HepG2 (cell line): ENCODE results near the gene PPIB. TPM values are rescaled to one million over a fixed set of nuclear protein-coding genes. Genes with fewer than 3 reads are reported as not detected.

Source experiments
- ATAC-seq: fragments of 200-7000 bp; cut with Tn5 transposase; 3 replicates; pipeline ENCODE4 v1.9.1; 2020; ENCODE audit warnings: mild to moderate bottlenecking, moderate library complexity
- BruUV-seq: library from RNA; stranded (reverse); fragments of 400-500 nt; replicated peaks from 2 replicates; lab custom pipeline; 2021; lab: Mats Ljungman, UMichigan
- CTCF ChIA-PET: fragments of 300-600 bp; formaldehyde crosslinking; extraction: SDS; loops from one replicate; lab custom pipeline; 2021; ENCODE audit warnings: low total read pairs, inconsistent platforms, low intra/inter-chr PET ratio; lab: Yijun Ruan, JAX
- POLR2A ChIA-PET: fragments of 350-600 bp; sonication (Branson Sonifier 250); formaldehyde crosslinking; loops from one replicate; lab custom pipeline; 2020; ENCODE audit warnings: antibody characterized with exemption, inconsistent platforms; lab: Yijun Ruan, JAX
- DNase-seq: peaks from one replicate; pipeline ENCODE4 v3.0.0-alpha.2; 2015; ENCODE audit warnings: low spot score
- FAIRE-seq: peaks from 3 replicates; lab custom pipeline; 2011; peaks lifted over from hg19 to GRCh38; lab: Jason Lieb, UNC
- H2AFZ ChIP-seq: one replicate; pipeline ENCODE4 v1.6.1; 2011; ENCODE audit warnings: low read length, inconsistent platforms
- H3K27ac ChIP-seq: fragments of 300-600 bp; 3 replicates; pipeline ENCODE4 v1.8.0; 2011; ENCODE audit warnings: mixed run types, mild to moderate bottlenecking, mixed read lengths, low read length, inconsistent platforms; ENCODE audit not compliant: insufficient read depth; ENCODE audit errors: extremely low read length
- H3K27me3 ChIP-seq, 2 experiments: fragments of 200-600 bp in 1 of 2; 2 replicates in 1 of 2; 3 replicates in 1 of 2; pipeline versions ENCODE4 v1.6.0 to v1.8.0; 2011; ENCODE audit warnings: low read length in 2 of 2, mild to moderate bottlenecking in 2 of 2, moderate library complexity in 2 of 2, inconsistent platforms in 1 of 2; ENCODE audit not compliant: insufficient read depth in 2 of 2, control insufficient read depth in 1 of 2
- H3K36me3 ChIP-seq, 2 experiments: fragments of 200-600 bp in 1 of 2; replicated peaks in 1 of 2; 2 replicates in 1 of 2; 3 replicates in 1 of 2; pipeline versions ENCODE4 v1.5.1 to v1.8.0; 2011; ENCODE audit warnings: low read length in 2 of 2, inconsistent platforms in 1 of 2; ENCODE audit not compliant: insufficient read depth in 2 of 2, control insufficient read depth in 1 of 2
- H3K4me1 ChIP-seq: 2 replicates; pipeline ENCODE4 v1.5.1; 2012; ENCODE audit warnings: low read length, inconsistent platforms; ENCODE audit not compliant: insufficient read depth
- H3K4me2 ChIP-seq: 2 replicates; pipeline ENCODE4 v1.6.0; 2011; ENCODE audit warnings: low read depth, low read length, inconsistent platforms
- H3K4me3 ChIP-seq, 3 experiments: fragments of 200-600 bp in 1 of 3; sonication (generic), shearing (Covaris generic) in 1 of 3; replicated peaks in 1 of 3; 2 replicates each; pipeline ENCODE4 v1.5.1; 2011 to 2016; ENCODE audit warnings: low read length in 3 of 3, inconsistent platforms in 2 of 3, low read depth in 2 of 3, mild to moderate bottlenecking in 2 of 3, control low read depth in 1 of 3, mixed read lengths in 1 of 3; ENCODE audit not compliant: insufficient read depth in 1 of 3
- H3K79me2 ChIP-seq: one replicate; pipeline ENCODE4 v1.6.1; 2011; ENCODE audit warnings: low read length, inconsistent platforms; ENCODE audit not compliant: insufficient read depth
- H3K9ac ChIP-seq: 2 replicates; pipeline ENCODE4 v1.6.0; 2011; ENCODE audit warnings: mild to moderate bottlenecking, low read depth, low read length, inconsistent platforms; ENCODE audit not compliant: insufficient read depth
- H3K9me3 ChIP-seq: 2 replicates; pipeline ENCODE4 v1.5.1; 2012; ENCODE audit warnings: mild to moderate bottlenecking, low read length
- H4K20me1 ChIP-seq: 2 replicates; pipeline ENCODE4 v1.6.0; 2011; ENCODE audit warnings: inconsistent platforms, mild to moderate bottlenecking, low read length, moderate library complexity; ENCODE audit not compliant: insufficient read depth
- GRHL1 ChIP-seq: sonication (generic); formaldehyde crosslinking; conservative IDR thresholded peaks from 2 replicates; pipeline ENCODE4 v1.8.0; 2022; ENCODE audit warnings: missing genetic modification reagents
- HNRNPL ChIP-seq: fragments of 200-400 bp; formaldehyde crosslinking; IDR thresholded peaks from 2 replicates; pipeline ENCODE4 v1.6.1; 2017; ENCODE audit warnings: mild to moderate bottlenecking, low read depth, low read length
- ZBTB2 ChIP-seq: sonication (generic); formaldehyde crosslinking; IDR thresholded peaks from 2 replicates; pipeline ENCODE4 v1.8.0; 2022; ENCODE audit warnings: low read depth, missing genetic modification reagents
- ZNF414 ChIP-seq: sonication (generic); formaldehyde crosslinking; IDR thresholded peaks from 2 replicates; pipeline ENCODE4 v1.5.0; 2020; ENCODE audit warnings: missing genetic modification reagents
- ZNF574 ChIP-seq: sonication (generic); formaldehyde crosslinking; IDR thresholded peaks from 2 replicates; pipeline ENCODE4 v1.4.0; 2020; ENCODE audit warnings: missing genetic modification reagents
- WGBS: methylation state at CpG from one replicate; pipeline ENCODE4 v1.1.6; 2017; ENCODE audit warnings: low lambda C conversion rate; 5-methylcytosine and 5-hydroxymethylcytosine counted together
- in situ Hi-C: cut with HindIII; loops from 2 replicates; pipeline ENCODE4 v1.10.0; 2017; ENCODE audit warnings: low pct_unique_long_range_greater_than_20kb; ENCODE audit not compliant: extremely low pct_ligation_motif_present
- intact Hi-C: fragments of 100-400 bp; cut with micrococcal nuclease; formaldehyde crosslinking; loops from one replicate; pipeline ENCODE4 v1.10.0; 2022; ENCODE audit not compliant: unreplicated experiment
- polyA plus RNA-seq, 8 experiments: library from polyadenylated mRNA; depleted of rRNA in 3 of 8; stranded (reverse) in 7 of 8; unstranded in 1 of 8; fragments of >200 nt; fragmentation: Illumina TruSeq in 4 of 8; extraction: Trizol in 4 of 8; gene quantifications; 2 replicates each; pipeline versions ENCODE4 v1.2.1 to v1.2.3, GENCODE V29; 2011 to 2016; ENCODE audit warnings: low read depth in 4 of 8, missing spikeins in 1 of 8, mixed read lengths in 1 of 8; ENCODE audit not compliant: insufficient read depth in 1 of 8
- total RNA-seq, 5 experiments: library from RNA; depleted of rRNA; stranded (reverse); fragments of >200 nt; fragmentation: Illumina TruSeq; extraction: Trizol; gene quantifications; 2 replicates each; pipeline ENCODE4 v1.2.3, GENCODE V29; 2016; ENCODE audit warnings: low read depth in 1 of 5

The PPIB gene
- total and polyA plus RNA-seq, 2 of the 13 experiments (the other 11 are each of a cell fraction or from before 2014, with no cell fraction given): 780 to 882 TPM

- H2AFZ ChIP-seq: no peak overlapping the region
- ATAC-seq: no peak
- no peak for TF ChIP-seq ZBTB2
- TF ChIP-seq HNRNPL: no peak
- TF ChIP-seq ZNF414: no peak
- no peak for TF ChIP-seq GRHL1 (CRISPR knock-in tag)
- TF ChIP-seq ZNF574 (CRISPR knock-in tag): no peak
- TF ChIP-seq, all 625 proteins: peak for 0
- no peak for FAIRE-seq
- no peak overlapping the region for H3K27ac ChIP-seq
- H3K4me1 ChIP-seq: no peaks in the 10 kb centered on the region
- H3K9me3 ChIP-seq: no peaks in the 10 kb centered on the region
- DNase-seq: no peak
- POLR2A ChIA-PET: interaction anchor here (1.1 kb wide), 1 partner anchor 19 kb away, joined by 4 read pairs; no protein-coding TSS in a partner anchor
- H3K27me3 ChIP-seq: no peaks in the 10 kb centered on the region
- 96% methylated on average over 3 of the region's 3 CpGs for WGBS
- no TSS peak for BruUV-seq
- H3K79me2 ChIP-seq: no peaks in the 10 kb centered on the region
- no peak overlapping the region for H3K9ac ChIP-seq
- H3K4me3 ChIP-seq: no peak overlapping the region
- in situ Hi-C loops: no loop called here
- no peak overlapping the region for H3K4me2 ChIP-seq
- intact Hi-C loops: no loop called here
- CTCF ChIA-PET: no interaction called here
- no peaks in the 10 kb centered on the region for H4K20me1 ChIP-seq
- H3K36me3 ChIP-seq: peaks cover 38 to 91% of the 10 kb centered on the region in 2 experiments
Observed at GRCh38 chr15:64130159-64130558, 32.7 kb downstream of the PPIB start.
